DND-41 (cell line): Measurements from ENCODE around the gene SMIM35.

Experiments used
- ATAC-seq: fragments of 200-7000 bp; cut with Tn5 transposase; 3 replicates; pipeline ENCODE4 v1.9.1; 2021; ENCODE audit warnings: low read depth; ENCODE audit not compliant: insufficient read depth
- DNase-seq: peaks from one replicate; pipeline ENCODE4 v3.0.0-alpha.2; 2020
- H2AFZ ChIP-seq: 2 replicates; pipeline ENCODE4 v1.6.0; 2012; ENCODE audit warnings: low read depth, low read length
- H3K27ac ChIP-seq: 2 replicates; pipeline ENCODE4 v1.5.1; 2012; ENCODE audit warnings: low read length, inconsistent platforms
- H3K27me3 ChIP-seq: fragments of 200-600 bp; sonication (generic); 2 replicates; pipeline ENCODE4 v1.6.0; 2012; ENCODE audit warnings: low read length, mild to moderate bottlenecking, inconsistent platforms; ENCODE audit not compliant: insufficient read depth, poor library complexity
- H3K36me3 ChIP-seq: 2 replicates; pipeline ENCODE4 v1.5.1; 2012; ENCODE audit warnings: low read length, inconsistent platforms; ENCODE audit not compliant: insufficient read depth
- H3K4me1 ChIP-seq: 2 replicates; pipeline ENCODE4 v1.5.1; 2012; ENCODE audit warnings: mild to moderate bottlenecking, low read length; ENCODE audit not compliant: insufficient read depth
- H3K4me2 ChIP-seq: 2 replicates; pipeline ENCODE4 v1.6.0; 2012; ENCODE audit warnings: mild to moderate bottlenecking, moderate library complexity, low read length, inconsistent platforms; ENCODE audit not compliant: insufficient read depth
- H3K4me3 ChIP-seq, 2 experiments: fragments of 200-600 bp in 1 of 2; shearing (Covaris generic) in 1 of 2; 2 replicates each; pipeline ENCODE4 v1.5.1; 2012 to 2016; ENCODE audit warnings: inconsistent platforms in 2 of 2, low read length in 2 of 2, mild to moderate bottlenecking in 2 of 2, low read depth in 1 of 2, moderate library complexity in 1 of 2
- H3K79me2 ChIP-seq: 2 replicates; pipeline ENCODE4 v1.6.0; 2012; ENCODE audit warnings: low read length, inconsistent platforms; ENCODE audit not compliant: insufficient read depth
- H3K9ac ChIP-seq: 2 replicates; pipeline ENCODE4 v1.6.0; 2012; ENCODE audit warnings: low read depth, mild to moderate bottlenecking, inconsistent platforms, low read length, moderate library complexity
- H3K9me3 ChIP-seq: 2 replicates; pipeline ENCODE4 v1.5.1; 2012; ENCODE audit warnings: low read length, moderate library complexity, mild to moderate bottlenecking, inconsistent platforms; ENCODE audit not compliant: insufficient read depth, severe bottlenecking
- H4K20me1 ChIP-seq: 2 replicates; pipeline ENCODE4 v1.6.0; 2012; ENCODE audit warnings: low read length; ENCODE audit not compliant: insufficient read depth
- CTCF ChIP-seq: IDR thresholded peaks from 2 replicates; pipeline ENCODE4 v1.5.1; 2012; ENCODE audit warnings: borderline replicate concordance, low read length, moderate library complexity, mild to moderate bottlenecking; ENCODE audit not compliant: poor library complexity, severe bottlenecking; ENCODE audit errors: extremely low read depth
- EZH2 ChIP-seq: IDR thresholded peaks from 3 replicates; pipeline ENCODE4 v1.6.1; 2012; ENCODE audit warnings: borderline replicate concordance, low read depth, mild to moderate bottlenecking, moderate library complexity, low read length, inconsistent platforms; ENCODE audit not compliant: severe bottlenecking

Gene SMIM35

DNA sequence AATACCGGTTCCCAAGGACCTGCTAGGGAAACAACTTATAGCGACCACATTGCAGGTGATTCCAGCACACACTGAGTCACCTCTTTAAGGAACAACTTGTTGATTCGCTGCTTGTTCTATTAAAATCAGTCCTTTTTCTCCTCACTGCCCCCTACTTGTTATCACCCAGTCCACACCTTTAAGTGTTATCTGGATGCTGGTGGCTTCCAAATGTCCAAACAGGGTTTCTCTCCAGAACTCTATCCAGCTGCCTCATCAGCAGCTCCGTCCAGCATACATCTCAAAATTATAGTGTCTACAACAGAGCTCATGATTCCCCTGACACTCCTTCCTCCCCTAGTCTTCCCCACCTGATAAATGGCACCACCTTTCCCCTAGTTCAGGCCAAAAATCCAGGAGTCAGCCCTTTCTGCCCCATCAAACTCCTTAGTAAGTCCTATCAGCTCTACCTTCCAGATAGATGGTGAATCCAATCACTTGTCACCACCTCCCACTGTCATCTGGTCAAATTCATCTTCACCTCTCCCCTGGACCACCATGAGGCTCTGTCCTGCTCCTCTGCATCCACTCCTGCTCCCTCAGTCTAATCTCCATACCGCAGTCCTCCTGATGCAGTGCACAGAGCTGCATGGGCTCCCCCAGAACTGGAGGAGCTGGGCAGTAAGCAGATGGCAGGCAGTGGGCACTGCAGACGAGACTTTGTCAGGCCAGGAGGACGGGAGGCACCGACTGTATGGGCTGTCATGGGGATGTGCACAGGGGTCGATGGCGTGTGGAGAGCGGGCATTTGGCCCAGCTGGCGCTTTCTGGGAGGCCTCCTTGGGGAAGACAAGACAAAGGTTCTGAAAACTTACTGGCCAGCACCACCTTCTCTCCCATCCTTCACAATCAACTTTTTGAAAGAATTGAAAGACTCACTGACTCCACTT lies 81.3 kb downstream of the SMIM35 start:
- Histone ChIP-seq H3K4me1 (peaks cover 24% of the 10 kb centered on the region), H3K4me2 (no peak overlapping the region), H3K9me3 (no peaks in the 10 kb centered on the region), H3K27ac (no peak overlapping the region), H4K20me1 (no peaks in the 10 kb centered on the region), H3K36me3 (no peaks in the 10 kb centered on the region), H2AFZ (no peak overlapping the region), H3K9ac (no peak overlapping the region), H3K27me3 (no peaks in the 10 kb centered on the region), H3K4me3 (no peak overlapping the region), H3K79me2 (no peaks in the 10 kb centered on the region)
- ATAC-seq, result no peak
- TF ChIP-seq CTCF (no peak), EZH2 (no peak)
- no peak for DNase-seq

- no peaks in the 10 kb centered on the region for H3K9me3 ChIP-seq
- H3K27ac ChIP-seq, result no peak overlapping the region
- H3K79me2 ChIP-seq, result no peaks in the 10 kb centered on the region
- no peak overlapping the region for H3K4me2 ChIP-seq
- H3K4me3 ChIP-seq, result no peak overlapping the region
- H2AFZ ChIP-seq, result no peak overlapping the region
- no peaks in the 10 kb centered on the region for H3K36me3 ChIP-seq
- no peaks in the 10 kb centered on the region for H4K20me1 ChIP-seq
- no peak overlapping the region for H3K9ac ChIP-seq
- TF ChIP-seq CTCF (no peak), EZH2 (no peak)
- H3K27me3 ChIP-seq, result no peaks in the 10 kb centered on the region
- peaks cover 24% of the 10 kb centered on the region for H3K4me1 ChIP-seq
- ATAC-seq (no peak), DNase-seq (no peak)
Measured at GRCh38 chr11:118004543-118005223, 82.1 kb downstream of the SMIM35 start.

GRCh38 chr11:118003456-118003855 lies 83.3 kb downstream of the SMIM35 start:
- Histone ChIP-seq H3K27ac (no peak overlapping the region), H4K20me1 (no peaks in the 10 kb centered on the region), H3K27me3 (no peaks in the 10 kb centered on the region), H3K4me2 (no peak overlapping the region), H3K4me3 (no peak overlapping the region), H3K9ac (no peak overlapping the region), H2AFZ (no peak overlapping the region), H3K79me2 (no peaks in the 10 kb centered on the region), H3K36me3 (no peaks in the 10 kb centered on the region), H3K9me3 (no peaks in the 10 kb centered on the region), H3K4me1 (peaks cover 24% of the 10 kb centered on the region)
- TF ChIP-seq EZH2 (no peak), CTCF (no peak)
- DNase-seq (no peak), ATAC-seq (no peak)
